ENCODE measurements around the gene DOHH. TPM values are rescaled to one million over a fixed set of nuclear protein-coding genes. Genes with fewer than 3 reads are reported as not detected.

Gene DOHH
- total and polyA plus RNA-seq, 2 experiments from 2014 or later = 19.0 to 34.7 TPM

DNA sequence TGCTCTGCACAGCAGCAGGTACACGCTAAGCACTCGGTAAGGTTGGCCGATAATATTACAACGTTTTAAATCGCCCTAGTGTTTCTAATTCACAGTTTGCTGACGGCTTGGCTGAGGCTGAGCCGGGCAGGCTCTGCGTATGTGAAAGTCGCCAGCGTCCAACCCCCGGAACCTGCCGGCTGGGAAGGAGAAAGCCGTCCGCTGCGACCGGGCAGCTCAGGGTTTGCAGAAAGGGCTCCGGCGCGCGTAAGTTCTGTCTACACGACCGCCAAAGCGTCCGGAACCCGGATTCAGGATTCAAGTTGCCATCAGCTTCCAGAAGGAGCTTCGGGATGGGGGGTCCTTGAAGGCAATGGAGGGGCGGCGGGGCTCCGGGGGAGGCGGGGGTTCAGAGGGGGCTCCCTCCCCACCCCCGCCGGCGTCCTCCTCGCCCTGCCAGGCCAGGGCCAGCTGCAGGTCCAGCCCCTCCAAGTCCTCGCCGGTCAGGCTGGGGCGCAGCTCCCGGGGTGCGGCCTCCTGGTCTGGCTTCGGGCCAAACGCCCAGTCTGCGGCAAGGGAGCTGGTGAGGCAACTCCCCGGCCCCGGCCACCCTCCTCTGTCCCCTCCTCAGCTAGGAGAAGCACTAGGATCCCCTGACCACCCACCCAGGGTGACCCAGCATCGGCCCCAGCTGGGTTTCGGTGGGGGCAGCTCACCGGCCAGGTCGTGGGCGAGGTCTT lies 17.8 kb downstream of the DOHH start:
- Mint-ChIP-seq H3K27ac (no peak overlapping the region), H3K4me1 (peaks cover 9% of the 10 kb centered on the region; the same call in 2 of the 3 replicates), H3K4me3 (no peak overlapping the region), H3K9me3 (no peaks in the 10 kb centered on the region; the same call in 2 of the 3 replicates), H3K36me3 (ENCODE audit: low read depth) (peaks cover 4% of the 10 kb centered on the region; the same call in 1 of the 3 replicates), H3K27me3 (ENCODE audit: insufficient read depth, low read depth, poor library complexity) (peaks cover 25% of the 10 kb centered on the region)
- no peaks in the 10 kb centered on the region for H3K27me3 ChIP-seq (ENCODE audit: insufficient read depth)
- H3K4me2 ChIP-seq = no peak overlapping the region
- ATAC-seq (no peak), DNase-seq (ENCODE audit: low spot score) (no peak)
- TF ChIP-seq EZH2phosphoT487 (IDR thresholded peaks at IDR 0.05; ENCODE audit: unreplicated experiment) (no peak), JUNB (IDR thresholded peaks at IDR 0.05; ENCODE audit: unreplicated experiment) (no peak), ZNF331 (CRISPR knock-in tag; IDR thresholded peaks at IDR 0.05; ENCODE audit: low read depth) (no peak), NANOG (IDR thresholded peaks at IDR 0.05; ENCODE audit: borderline replicate concordance) (no peak), CREB1 (CRISPR knock-in tag; IDR thresholded peaks at IDR 0.05; ENCODE audit: low read depth) (no peak), ZNF114 (CRISPR knock-in tag; IDR thresholded peaks at IDR 0.05) (no peak), EZH2 (IDR thresholded peaks at IDR 0.05; ENCODE audit: low read depth, unreplicated experiment) (no peak), POLR2AphosphoS5 (IDR thresholded peaks at IDR 0.05; ENCODE audit: low read depth) (no peak), STAT1 (IDR thresholded peaks at IDR 0.05; ENCODE audit: unreplicated experiment) (no peak)
- TF ChIP-seq, protein P1, sequence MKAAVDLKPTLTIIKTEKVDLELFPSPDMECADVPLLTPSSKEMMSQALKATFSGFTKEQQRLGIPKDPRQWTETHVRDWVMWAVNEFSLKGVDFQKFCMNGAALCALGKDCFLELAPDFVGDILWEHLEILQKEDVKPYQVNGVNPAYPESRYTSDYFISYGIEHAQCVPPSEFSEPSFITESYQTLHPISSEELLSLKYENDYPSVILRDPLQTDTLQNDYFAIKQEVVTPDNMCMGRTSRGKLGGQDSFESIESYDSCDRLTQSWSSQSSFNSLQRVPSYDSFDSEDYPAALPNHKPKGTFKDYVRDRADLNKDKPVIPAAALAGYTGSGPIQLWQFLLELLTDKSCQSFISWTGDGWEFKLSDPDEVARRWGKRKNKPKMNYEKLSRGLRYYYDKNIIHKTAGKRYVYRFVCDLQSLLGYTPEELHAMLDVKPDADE (IDR thresholded peaks at IDR 0.05) = no peak
- TF ChIP-seq, protein P2, sequence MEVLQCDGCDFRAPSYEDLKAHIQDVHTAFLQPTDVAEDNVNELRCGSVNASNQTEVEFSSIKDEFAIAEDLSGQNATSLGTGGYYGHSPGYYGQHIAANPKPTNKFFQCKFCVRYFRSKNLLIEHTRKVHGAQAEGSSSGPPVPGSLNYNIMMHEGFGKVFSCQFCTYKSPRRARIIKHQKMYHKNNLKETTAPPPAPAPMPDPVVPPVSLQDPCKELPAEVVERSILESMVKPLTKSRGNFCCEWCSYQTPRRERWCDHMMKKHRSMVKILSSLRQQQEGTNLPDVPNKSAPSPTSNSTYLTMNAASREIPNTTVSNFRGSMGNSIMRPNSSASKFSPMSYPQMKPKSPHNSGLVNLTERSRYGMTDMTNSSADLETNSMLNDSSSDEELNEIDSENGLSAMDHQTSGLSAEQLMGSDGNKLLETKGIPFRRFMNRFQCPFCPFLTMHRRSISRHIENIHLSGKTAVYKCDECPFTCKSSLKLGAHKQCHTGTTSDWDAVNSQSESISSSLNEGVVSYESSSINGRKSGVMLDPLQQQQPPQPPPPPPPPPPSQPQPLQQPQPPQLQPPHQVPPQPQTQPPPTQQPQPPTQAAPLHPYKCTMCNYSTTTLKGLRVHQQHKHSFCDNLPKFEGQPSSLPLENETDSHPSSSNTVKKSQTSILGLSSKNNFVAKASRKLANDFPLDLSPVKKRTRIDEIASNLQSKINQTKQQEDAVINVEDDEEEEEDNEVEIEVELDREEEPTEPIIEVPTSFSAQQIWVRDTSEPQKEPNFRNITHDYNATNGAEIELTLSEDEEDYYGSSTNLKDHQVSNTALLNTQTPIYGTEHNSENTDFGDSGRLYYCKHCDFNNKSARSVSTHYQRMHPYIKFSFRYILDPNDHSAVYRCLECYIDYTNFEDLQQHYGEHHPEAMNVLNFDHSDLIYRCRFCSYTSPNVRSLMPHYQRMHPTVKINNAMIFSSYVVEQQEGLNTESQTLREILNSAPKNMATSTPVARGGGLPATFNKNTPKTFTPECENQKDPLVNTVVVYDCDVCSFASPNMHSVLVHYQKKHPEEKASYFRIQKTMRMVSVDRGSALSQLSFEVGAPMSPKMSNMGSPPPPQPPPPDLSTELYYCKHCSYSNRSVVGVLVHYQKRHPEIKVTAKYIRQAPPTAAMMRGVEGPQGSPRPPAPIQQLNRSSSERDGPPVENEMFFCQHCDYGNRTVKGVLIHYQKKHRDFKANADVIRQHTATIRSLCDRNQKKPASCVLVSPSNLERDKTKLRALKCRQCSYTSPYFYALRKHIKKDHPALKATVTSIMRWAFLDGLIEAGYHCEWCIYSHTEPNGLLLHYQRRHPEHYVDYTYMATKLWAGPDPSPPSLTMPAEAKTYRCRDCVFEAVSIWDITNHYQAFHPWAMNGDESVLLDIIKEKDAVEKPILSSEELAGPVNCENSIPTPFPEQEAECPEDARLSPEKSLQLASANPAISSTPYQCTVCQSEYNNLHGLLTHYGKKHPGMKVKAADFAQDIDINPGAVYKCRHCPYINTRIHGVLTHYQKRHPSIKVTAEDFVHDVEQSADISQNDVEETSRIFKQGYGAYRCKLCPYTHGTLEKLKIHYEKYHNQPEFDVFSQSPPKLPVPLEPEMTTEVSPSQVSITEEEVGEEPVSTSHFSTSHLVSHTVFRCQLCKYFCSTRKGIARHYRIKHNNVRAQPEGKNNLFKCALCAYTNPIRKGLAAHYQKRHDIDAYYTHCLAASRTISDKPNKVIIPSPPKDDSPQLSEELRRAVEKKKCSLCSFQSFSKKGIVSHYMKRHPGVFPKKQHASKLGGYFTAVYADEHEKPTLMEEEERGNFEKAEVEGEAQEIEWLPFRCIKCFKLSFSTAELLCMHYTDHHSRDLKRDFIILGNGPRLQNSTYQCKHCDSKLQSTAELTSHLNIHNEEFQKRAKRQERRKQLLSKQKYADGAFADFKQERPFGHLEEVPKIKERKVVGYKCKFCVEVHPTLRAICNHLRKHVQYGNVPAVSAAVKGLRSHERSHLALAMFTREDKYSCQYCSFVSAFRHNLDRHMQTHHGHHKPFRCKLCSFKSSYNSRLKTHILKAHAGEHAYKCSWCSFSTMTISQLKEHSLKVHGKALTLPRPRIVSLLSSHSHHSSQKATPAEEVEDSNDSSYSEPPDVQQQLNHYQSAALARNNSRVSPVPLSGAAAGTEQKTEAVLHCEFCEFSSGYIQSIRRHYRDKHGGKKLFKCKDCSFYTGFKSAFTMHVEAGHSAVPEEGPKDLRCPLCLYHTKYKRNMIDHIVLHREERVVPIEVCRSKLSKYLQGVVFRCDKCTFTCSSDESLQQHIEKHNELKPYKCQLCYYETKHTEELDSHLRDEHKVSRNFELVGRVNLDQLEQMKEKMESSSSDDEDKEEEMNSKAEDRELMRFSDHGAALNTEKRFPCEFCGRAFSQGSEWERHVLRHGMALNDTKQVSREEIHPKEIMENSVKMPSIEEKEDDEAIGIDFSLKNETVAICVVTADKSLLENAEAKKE (CRISPR knock-in tag; IDR thresholded peaks at IDR 0.05) = no peak
- TF ChIP-seq, protein P3, sequence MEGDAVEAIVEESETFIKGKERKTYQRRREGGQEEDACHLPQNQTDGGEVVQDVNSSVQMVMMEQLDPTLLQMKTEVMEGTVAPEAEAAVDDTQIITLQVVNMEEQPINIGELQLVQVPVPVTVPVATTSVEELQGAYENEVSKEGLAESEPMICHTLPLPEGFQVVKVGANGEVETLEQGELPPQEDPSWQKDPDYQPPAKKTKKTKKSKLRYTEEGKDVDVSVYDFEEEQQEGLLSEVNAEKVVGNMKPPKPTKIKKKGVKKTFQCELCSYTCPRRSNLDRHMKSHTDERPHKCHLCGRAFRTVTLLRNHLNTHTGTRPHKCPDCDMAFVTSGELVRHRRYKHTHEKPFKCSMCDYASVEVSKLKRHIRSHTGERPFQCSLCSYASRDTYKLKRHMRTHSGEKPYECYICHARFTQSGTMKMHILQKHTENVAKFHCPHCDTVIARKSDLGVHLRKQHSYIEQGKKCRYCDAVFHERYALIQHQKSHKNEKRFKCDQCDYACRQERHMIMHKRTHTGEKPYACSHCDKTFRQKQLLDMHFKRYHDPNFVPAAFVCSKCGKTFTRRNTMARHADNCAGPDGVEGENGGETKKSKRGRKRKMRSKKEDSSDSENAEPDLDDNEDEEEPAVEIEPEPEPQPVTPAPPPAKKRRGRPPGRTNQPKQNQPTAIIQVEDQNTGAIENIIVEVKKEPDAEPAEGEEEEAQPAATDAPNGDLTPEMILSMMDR (conservative IDR thresholded peaks at IDR 0.05; ENCODE audit: low read depth in 2 of 2) = no peak
- TF ChIP-seq, protein P4, sequence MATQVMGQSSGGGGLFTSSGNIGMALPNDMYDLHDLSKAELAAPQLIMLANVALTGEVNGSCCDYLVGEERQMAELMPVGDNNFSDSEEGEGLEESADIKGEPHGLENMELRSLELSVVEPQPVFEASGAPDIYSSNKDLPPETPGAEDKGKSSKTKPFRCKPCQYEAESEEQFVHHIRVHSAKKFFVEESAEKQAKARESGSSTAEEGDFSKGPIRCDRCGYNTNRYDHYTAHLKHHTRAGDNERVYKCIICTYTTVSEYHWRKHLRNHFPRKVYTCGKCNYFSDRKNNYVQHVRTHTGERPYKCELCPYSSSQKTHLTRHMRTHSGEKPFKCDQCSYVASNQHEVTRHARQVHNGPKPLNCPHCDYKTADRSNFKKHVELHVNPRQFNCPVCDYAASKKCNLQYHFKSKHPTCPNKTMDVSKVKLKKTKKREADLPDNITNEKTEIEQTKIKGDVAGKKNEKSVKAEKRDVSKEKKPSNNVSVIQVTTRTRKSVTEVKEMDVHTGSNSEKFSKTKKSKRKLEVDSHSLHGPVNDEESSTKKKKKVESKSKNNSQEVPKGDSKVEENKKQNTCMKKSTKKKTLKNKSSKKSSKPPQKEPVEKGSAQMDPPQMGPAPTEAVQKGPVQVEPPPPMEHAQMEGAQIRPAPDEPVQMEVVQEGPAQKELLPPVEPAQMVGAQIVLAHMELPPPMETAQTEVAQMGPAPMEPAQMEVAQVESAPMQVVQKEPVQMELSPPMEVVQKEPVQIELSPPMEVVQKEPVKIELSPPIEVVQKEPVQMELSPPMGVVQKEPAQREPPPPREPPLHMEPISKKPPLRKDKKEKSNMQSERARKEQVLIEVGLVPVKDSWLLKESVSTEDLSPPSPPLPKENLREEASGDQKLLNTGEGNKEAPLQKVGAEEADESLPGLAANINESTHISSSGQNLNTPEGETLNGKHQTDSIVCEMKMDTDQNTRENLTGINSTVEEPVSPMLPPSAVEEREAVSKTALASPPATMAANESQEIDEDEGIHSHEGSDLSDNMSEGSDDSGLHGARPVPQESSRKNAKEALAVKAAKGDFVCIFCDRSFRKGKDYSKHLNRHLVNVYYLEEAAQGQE (IDR thresholded peaks at IDR 0.05; ENCODE audit: unreplicated experiment) = no peak
- no peak overlapping the region for H3K27ac ChIP-seq (ENCODE audit: low read depth)
- H2AFZ ChIP-seq = no peak overlapping the region
- no peaks in the 10 kb centered on the region for H3K36me3 ChIP-seq (ENCODE audit: insufficient read depth)
- H3K9me2 ChIP-seq (ENCODE audit: insufficient read depth) = no peaks in the 10 kb centered on the region
- H3K79me2 ChIP-seq (replicated peaks; ENCODE audit: insufficient read depth) = no peaks in the 10 kb centered on the region
- H3K4me1 ChIP-seq (ENCODE audit: insufficient read depth) = peaks cover 11% of the 10 kb centered on the region; the same call in 1 of the 2 replicates
- H4K20me1 ChIP-seq (replicated peaks; ENCODE audit: insufficient read depth) = 0 out of 2 replicates have a peak, but pooled peaks cover 3% of the 10 kb centered on the region
- H3F3A ChIP-seq (replicated peaks; ENCODE audit: low read depth) = 0 out of 2 replicates have a peak, but pooled peaks cover 4% of the 10 kb centered on the region
- H3K4me3 ChIP-seq = no peak overlapping the region
